Choroid plexus epithelial cell (primary cell): ENCODE measurements around the gene THRA.

Source experiments
- DNase-seq: peaks from one replicate; pipeline ENCODE4 v3.0.0-alpha.2; 2010; ENCODE audit warnings: low read depth
- H3K4me3 ChIP-seq: 2 replicates; pipeline ENCODE4 v1.5.1; 2011; ENCODE audit warnings: low read depth, mild to moderate bottlenecking, control low read depth, low read length, moderate library complexity
- TF ChIP-seq, protein P1 (sequence below): conservative IDR thresholded peaks from 2 replicates; pipeline ENCODE4 v1.5.1; 2011; ENCODE audit warnings: low read depth, mild to moderate bottlenecking, control low read depth, inconsistent platforms, low read length, moderate library complexity

Gene THRA

DNA sequence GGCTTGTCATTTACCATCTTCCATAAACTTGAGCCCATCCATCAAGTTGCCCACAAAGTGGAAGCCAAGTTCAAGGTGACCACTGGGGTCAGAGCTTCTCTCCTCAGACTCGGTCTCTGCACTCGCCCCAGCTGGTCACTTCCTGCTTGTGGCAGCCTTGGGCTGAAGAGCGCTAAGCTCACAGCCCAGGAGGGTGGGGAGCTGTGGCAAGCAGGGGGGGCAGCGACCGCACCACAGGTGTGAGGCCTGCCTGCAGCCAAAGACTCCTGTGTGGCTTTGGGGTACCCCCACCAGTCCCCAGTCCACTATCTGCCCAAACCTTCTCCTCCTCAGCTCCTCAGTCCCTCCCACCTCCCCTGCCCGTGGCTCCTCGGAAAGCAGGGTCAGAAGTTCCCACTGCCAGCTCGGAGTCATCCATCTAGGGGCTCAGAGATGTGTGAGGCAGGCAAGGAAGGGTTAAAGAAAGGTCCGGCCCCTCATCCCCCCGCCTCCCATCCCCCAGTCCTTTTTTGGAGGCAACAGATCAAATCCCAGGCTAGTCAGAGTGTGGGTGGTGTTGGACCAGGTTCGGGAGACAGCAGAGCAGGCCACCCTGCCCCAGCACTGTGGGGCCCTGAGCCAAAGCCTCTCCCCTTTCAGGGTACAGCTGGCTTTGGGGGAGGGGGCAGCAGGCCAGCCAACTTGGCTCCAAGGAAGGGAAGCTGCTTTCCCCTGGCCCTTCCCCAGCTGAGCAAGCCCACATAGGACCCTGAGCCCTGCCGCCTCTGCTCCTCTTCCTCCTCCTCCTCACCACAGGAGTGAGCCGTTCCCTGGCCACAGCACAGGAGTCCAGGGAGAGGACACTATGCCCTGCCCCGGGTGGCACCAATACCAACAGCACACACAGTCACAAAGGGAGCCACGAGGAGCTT is 44.3 kb upstream of the THRA start:
- TF ChIP-seq, protein P1, sequence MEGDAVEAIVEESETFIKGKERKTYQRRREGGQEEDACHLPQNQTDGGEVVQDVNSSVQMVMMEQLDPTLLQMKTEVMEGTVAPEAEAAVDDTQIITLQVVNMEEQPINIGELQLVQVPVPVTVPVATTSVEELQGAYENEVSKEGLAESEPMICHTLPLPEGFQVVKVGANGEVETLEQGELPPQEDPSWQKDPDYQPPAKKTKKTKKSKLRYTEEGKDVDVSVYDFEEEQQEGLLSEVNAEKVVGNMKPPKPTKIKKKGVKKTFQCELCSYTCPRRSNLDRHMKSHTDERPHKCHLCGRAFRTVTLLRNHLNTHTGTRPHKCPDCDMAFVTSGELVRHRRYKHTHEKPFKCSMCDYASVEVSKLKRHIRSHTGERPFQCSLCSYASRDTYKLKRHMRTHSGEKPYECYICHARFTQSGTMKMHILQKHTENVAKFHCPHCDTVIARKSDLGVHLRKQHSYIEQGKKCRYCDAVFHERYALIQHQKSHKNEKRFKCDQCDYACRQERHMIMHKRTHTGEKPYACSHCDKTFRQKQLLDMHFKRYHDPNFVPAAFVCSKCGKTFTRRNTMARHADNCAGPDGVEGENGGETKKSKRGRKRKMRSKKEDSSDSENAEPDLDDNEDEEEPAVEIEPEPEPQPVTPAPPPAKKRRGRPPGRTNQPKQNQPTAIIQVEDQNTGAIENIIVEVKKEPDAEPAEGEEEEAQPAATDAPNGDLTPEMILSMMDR = no peak
- DNase-seq = peak; percentile 23
- H3K4me3 ChIP-seq = no peak overlapping the region

DNA sequence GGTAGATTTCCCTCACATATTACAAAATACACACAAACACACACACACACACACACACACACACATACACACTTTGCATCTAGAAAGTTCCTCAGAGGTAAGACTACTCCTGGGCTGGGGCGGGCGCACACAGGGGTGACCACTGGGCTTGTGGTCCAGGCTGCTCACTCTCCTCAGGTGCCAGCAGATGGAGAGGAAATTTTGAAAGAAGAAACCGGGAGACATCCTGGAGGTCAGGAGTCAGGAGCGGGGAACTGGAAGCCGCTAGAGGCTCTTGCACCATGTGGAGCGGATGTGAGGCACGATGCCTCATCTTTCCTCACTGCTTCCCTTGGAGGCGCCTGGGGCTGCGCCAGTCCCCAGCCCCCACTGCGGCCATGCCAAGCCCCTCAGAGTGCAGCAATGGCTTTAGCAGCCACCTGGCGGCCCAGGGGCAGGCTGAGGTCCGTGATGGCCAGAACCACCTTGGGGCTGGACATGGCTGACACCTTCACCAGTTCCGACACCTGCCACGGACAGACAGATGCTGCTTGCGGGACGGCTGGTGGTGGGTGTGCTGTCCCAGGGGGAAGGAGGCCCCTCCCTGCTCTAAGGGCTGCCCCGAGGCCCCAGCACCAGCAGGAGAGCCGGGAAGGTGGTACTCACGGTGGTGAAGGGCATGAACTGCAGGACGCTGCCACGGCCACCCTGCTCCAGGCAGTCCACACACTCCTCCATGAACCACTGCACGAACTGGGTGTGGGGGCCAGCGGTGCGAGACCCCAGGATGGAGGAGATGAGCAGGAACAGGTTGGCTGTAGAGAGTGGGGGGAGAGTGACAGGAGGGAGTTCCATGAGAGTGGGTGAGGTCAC is 43.4 kb upstream of the THRA start:
- no peak overlapping the region for H3K4me3 ChIP-seq
- TF ChIP-seq, protein P1 = peak; percentile 5

DNA sequence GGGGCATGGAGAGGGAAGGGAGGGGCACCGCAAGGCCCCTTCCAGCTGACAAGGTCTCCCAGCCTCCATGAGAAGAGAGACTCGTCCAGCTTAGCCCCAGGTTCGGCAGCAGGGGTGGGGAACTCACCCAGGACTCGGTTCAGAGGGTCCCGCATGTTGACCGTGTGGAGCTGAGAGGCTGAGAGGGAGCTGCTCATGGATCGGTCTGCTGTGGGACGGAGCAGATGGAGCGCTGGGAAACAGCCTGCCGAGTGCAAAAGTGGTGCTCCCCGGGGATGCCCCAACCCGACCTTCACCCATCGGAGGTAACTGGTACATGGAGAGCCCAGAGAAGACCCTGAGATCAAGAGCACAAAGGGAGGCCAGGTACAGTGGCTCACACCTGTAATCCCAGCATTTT is 42.6 kb upstream of the THRA start:
- TF ChIP-seq, protein P1 = no peak

More for the DNA sequence above, 43.4 kb upstream of the THRA start:
- DNase-seq = peak; percentile 87

DNA sequence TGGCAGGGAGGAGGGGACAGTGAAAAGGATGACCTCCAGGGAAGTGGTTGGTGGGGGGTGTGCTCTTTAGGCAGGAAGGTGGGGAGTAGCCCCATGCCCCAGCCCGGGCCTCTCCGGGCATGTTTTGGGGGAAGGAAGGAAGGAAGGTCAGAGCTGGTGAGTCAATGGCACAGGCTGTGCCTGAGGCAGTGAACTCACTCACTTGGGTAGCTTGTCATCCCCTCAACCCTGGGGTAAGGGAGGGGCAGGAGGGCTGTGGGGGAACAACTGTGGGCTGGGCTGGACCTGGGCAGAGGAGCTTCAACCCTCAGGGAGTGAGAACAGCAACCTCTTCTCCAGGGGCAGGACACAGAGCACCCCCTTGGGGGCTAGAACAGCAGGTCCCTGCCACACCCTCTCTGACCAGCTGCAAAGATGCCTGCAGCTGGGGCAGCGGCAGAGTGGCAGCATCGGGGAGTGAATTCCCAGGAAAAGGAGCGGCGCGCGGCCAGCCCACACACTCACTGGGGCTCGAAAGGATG is 41.3 kb upstream of the THRA start:
- peak; percentile 13 for DNase-seq
- TF ChIP-seq, protein P1 = no peak
- no peak overlapping the region for H3K4me3 ChIP-seq

More for the DNA sequence above, 42.6 kb upstream of the THRA start:
- no peak overlapping the region for H3K4me3 ChIP-seq
- no peak for DNase-seq

DNA sequence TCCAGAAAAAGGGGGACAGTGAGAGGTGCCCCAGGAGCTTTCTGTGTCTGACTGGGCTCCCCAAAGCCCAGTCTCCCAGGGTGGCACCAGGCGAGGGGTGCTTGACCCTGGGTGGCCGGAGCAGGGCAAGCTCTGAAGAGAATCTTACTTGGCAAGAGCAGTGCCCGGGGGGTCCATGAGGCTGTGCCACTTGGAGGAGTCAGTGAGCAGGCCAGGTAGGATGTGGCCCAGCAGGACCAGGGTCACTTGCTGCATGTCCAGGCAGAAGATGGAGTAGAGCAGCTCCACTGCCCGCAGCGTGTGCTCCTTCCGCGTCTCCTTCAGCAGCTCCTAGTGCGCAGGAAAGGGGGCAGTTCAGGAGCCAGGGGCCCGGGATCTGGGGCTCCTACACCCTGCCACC is 40.3 kb upstream of the THRA start:
- DNase-seq = no peak
- H3K4me3 ChIP-seq = no peak overlapping the region
- TF ChIP-seq, protein P1 = no peak

DNA sequence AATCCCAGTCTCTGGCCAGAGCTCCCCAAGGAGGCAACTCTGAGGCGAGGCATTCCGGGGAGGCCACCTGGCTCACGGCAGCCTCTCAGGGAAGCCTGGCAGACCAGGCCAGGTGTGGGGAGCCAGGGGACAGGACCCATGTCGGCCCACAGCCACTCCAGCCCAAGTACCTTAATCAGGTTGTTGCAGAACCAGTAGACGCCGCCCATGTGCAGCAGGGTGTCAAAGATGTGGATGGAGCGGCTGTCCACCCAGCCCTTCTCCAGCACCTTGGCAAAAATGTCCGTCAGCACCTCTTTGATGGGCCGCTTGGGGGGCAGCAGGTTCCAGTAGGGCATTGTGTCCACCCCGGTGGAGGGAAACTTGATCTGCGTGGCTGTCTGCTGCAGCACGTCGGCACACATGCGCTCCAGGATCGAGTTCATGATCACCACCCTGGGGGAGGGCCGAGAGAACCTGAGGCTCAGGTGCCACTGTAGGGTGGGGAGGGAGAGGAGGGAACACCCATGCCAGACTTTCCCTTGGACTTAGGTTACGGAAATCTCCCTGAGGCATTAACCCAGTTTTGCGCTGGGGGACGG is 39.7 kb upstream of the THRA start:
- TF ChIP-seq, protein P1 = no peak
- no peak for DNase-seq
- no peak overlapping the region for H3K4me3 ChIP-seq
